Measurements from ENCODE around the gene GALNT10.

GRCh38 chr5:154221371-154221896 lies 30.9 kb downstream of the GALNT10 start:
- no peak for TF ChIP-seq FOXK2 (IDR thresholded peaks at IDR 0.05)
- TF ChIP-seq ZNF384 (IDR thresholded peaks at IDR 0.05) = no peak
- no peak for TF ChIP-seq BHLHE40 (IDR thresholded peaks at IDR 0.05; ENCODE audit: borderline replicate concordance)
- TF ChIP-seq SP1 (IDR thresholded peaks at IDR 0.05) = no peak
- TF ChIP-seq FOXM1 (IDR thresholded peaks at IDR 0.05; ENCODE audit: borderline replicate concordance) = no peak
- TF ChIP-seq TARDBP (IDR thresholded peaks at IDR 0.05) = no peak
- TF ChIP-seq FOXA1 (IDR thresholded peaks at IDR 0.05) = no peak
- no peak for TF ChIP-seq ELF4 (IDR thresholded peaks at IDR 0.05)
- no peak for TF ChIP-seq HDGF (IDR thresholded peaks at IDR 0.05; ENCODE audit: borderline replicate concordance)
- no peak for TF ChIP-seq NFRKB (IDR thresholded peaks at IDR 0.05)
- no peak for TF ChIP-seq L3MBTL2 (conservative IDR thresholded peaks at IDR 0.05)
- TF ChIP-seq LEF1 (IDR thresholded peaks at IDR 0.05; ENCODE audit: borderline replicate concordance) = no peak
- TF ChIP-seq SUZ12 (IDR thresholded peaks at IDR 0.05) = no peak
